BE2C (cell line): ENCODE data around the gene HES3.

Experiments
- DNase-seq: peaks from one replicate; pipeline ENCODE4 v3.0.0-alpha.2; 2020
- H3K27me3 ChIP-seq: fragments of 250-450 bp; sonication (Bioruptor Pico); 2 replicates; pipeline ENCODE4 v1.5.1; 2020; ENCODE audit warnings: mild to moderate bottlenecking
- H3K36me3 ChIP-seq: fragments of 250-450 bp; sonication (Bioruptor Pico); 2 replicates; pipeline ENCODE4 v1.5.1; 2020; ENCODE audit warnings: mild to moderate bottlenecking
- H3K4me1 ChIP-seq: fragments of 250-450 bp; sonication (Bioruptor Pico); 2 replicates; pipeline ENCODE4 v1.5.1; 2020
- H3K4me3 ChIP-seq: 2 replicates; pipeline ENCODE4 v1.5.1; 2011; ENCODE audit warnings: low read depth, low read length
- H3K9me3 ChIP-seq: fragments of 250-450 bp; sonication (Bioruptor Pico); 2 replicates; pipeline ENCODE4 v1.5.1; 2020
- TF ChIP-seq, protein P1 (sequence below): IDR thresholded peaks from 2 replicates; pipeline ENCODE4 v1.5.1; 2012; ENCODE audit warnings: mild to moderate bottlenecking, low read depth, low read length

HES3 gene

DNA sequence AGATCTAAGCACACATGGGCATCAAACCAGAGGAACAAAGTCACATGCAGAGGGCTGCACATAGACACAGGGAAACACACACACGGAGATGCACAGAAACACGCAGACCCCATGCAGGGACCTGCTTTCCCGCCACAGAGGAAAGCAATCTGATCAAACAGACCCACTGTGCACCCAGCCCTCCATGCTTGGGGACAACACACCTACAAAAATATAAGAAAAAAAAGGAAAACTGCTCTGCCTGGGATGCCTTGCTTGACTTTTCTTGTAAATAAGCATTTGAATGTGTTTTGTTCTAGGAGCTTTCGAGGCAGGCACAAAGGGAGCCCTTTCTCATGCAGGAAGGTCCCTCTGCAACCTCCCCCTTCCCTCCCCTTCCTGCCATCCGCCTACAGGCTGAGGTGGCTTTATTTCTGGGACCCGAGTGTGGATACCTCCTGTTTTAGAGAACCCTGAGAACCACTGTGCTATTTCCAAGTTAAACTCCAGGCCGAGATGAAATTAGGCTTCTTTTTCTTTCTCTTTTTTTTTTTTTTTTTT lies 4.7 kb upstream of the HES3 start:
- no peak for DNase-seq
- Histone ChIP-seq H3K4me1 (no peaks in the 10 kb centered on the region), H3K4me3 (no peak overlapping the region), H3K36me3 (no peaks in the 10 kb centered on the region), H3K27me3 (peaks cover 4% of the 10 kb centered on the region), H3K9me3 (no peaks in the 10 kb centered on the region)
- TF ChIP-seq, protein P1, sequence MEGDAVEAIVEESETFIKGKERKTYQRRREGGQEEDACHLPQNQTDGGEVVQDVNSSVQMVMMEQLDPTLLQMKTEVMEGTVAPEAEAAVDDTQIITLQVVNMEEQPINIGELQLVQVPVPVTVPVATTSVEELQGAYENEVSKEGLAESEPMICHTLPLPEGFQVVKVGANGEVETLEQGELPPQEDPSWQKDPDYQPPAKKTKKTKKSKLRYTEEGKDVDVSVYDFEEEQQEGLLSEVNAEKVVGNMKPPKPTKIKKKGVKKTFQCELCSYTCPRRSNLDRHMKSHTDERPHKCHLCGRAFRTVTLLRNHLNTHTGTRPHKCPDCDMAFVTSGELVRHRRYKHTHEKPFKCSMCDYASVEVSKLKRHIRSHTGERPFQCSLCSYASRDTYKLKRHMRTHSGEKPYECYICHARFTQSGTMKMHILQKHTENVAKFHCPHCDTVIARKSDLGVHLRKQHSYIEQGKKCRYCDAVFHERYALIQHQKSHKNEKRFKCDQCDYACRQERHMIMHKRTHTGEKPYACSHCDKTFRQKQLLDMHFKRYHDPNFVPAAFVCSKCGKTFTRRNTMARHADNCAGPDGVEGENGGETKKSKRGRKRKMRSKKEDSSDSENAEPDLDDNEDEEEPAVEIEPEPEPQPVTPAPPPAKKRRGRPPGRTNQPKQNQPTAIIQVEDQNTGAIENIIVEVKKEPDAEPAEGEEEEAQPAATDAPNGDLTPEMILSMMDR = no peak

- Histone ChIP-seq H3K4me3 (no peak overlapping the region), H3K9me3 (no peaks in the 10 kb centered on the region), H3K27me3 (peaks cover 4% of the 10 kb centered on the region), H3K4me1 (no peaks in the 10 kb centered on the region), H3K36me3 (no peaks in the 10 kb centered on the region)
- no peak for DNase-seq
- TF ChIP-seq, protein P1 = no peak
Observed at GRCh38 chr1:6239950-6240768, 3.8 kb upstream of the HES3 start.

DNA sequence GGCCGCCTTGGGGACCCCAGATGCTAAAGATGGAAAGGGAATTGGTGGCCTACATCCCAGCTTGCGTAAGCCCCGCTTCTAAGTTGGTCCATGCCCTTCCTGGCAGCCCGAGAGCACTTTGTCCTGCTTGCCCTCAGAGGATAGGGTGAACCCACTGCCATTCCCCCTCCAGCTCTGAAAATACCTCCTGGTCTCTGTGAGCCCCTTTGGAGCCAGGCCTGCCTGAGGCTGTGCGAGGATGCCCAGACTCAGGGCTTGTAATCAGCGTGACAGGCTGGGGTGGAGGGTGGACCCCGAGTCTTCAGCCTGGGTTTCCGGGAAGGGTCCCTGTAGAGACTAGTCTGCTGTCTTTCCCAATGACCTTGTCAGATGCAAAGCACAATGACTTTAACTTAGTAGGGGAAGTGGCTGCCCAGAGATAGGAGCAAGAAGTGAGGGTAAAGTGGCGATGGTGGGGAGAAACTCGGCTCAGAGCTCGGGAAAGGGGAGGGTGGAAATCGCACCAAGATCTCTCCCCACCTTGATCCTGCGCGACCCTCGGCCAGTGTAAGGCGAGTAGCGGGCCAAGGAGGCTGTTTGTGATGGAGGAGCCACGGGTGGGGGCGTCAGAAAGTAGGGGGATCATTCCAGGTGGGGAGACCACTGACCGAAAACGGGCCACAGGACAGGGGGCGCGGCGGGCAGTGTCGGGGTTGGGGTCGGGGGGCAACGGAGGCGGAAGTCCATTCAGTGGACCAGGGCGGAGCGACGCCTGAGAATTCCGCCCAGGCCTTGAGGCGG lies 2.7 kb upstream of the HES3 start:
- Histone ChIP-seq H3K36me3 (no peaks in the 10 kb centered on the region), H3K9me3 (no peaks in the 10 kb centered on the region), H3K4me3 (no peak overlapping the region), H3K27me3 (peaks cover 4% of the 10 kb centered on the region), H3K4me1 (no peaks in the 10 kb centered on the region)
- no peak for DNase-seq
- TF ChIP-seq, protein P1 = no peak

GRCh38 chr1:6241887-6242740 lies 1.9 kb upstream of the HES3 start:
- TF ChIP-seq, protein P1 = no peak
- Histone ChIP-seq H3K9me3 (no peaks in the 10 kb centered on the region), H3K4me1 (no peaks in the 10 kb centered on the region), H3K4me3 (no peak overlapping the region), H3K36me3 (no peaks in the 10 kb centered on the region), H3K27me3 (peaks cover 4% of the 10 kb centered on the region)
- no peak for DNase-seq

GRCh38 chr1:6243053-6243834 lies 735 bp upstream of the HES3 start:
- Histone ChIP-seq H3K9me3 (no peaks in the 10 kb centered on the region), H3K4me3 (no peak overlapping the region), H3K4me1 (no peaks in the 10 kb centered on the region), H3K27me3 (peaks cover 4% of the 10 kb centered on the region), H3K36me3 (no peaks in the 10 kb centered on the region)
- no peak for DNase-seq
- TF ChIP-seq, protein P1 = no peak
